C4-2B (cell line): ENCODE data around the gene UNC119.

Experiments
- CTCF ChIP-seq: fragments of 450-650 bp; conservative IDR thresholded peaks from 2 replicates; pipeline ENCODE4 v1.5.1; 2017; ENCODE audit warnings: mild to moderate bottlenecking
- ZFX ChIP-seq: fragments of 450-650 bp; IDR thresholded peaks from 2 replicates; pipeline ENCODE4 v1.6.1; 2017

- TF ChIP-seq CTCF, result no peak
- no peak for TF ChIP-seq ZFX
Measured at GRCh38 chr17:28569446-28569845, 17.0 kb upstream of the UNC119 start.
